ENCODE results near the gene SNX9. TPM values are rescaled to one million over a fixed set of nuclear protein-coding genes. Genes with fewer than 3 reads are reported as not detected.

SNX9 gene
- total RNA-seq, 1 experiment from 2014 or later, result 31.3 TPM

GRCh38 chr6:157877149-157877548 is 54.1 kb downstream of the SNX9 start:
- no peaks in the 10 kb centered on the region for H3K79me2 ChIP-seq (ENCODE audit: insufficient read depth, low read length)
- WGBS (ENCODE audit: extremely low coverage, insufficient read length, low lambda C conversion rate), result 100% methylated on average over 2 of the region's 4 CpGs
- no peak overlapping the region for H3K18ac ChIP-seq (ENCODE audit: insufficient read length, low read depth, low read length)
- H4K8ac ChIP-seq (replicated peaks; ENCODE audit: insufficient read length, low read depth, low read length), result no peak overlapping the region
- H3K79me1 ChIP-seq (ENCODE audit: insufficient read depth, low read depth, low read length, poor library complexity, severe bottlenecking), result peaks cover 2% of the 10 kb centered on the region
- H3K23me2 ChIP-seq (ENCODE audit: insufficient read length, low read depth, low read length, poor library complexity, severe bottlenecking), result no peaks in the 10 kb centered on the region
- DNase-seq, result no peak
- Mint-ChIP-seq H3K9me3 (no peaks in the 10 kb centered on the region), H3K27ac (no peak overlapping the region), H3K36me3 (ENCODE audit: insufficient read depth in 1 of 3, low read depth in 3 of 3) (peaks cover 22 to 54% (median 34%) of the 10 kb centered on the region in 3 experiments; a peak in 6 of 7 replicates), H3K4me3 (no peak overlapping the region), H3K27me3 (ENCODE audit: low read depth) (no peaks in the 10 kb centered on the region), H3K4me1 (peaks cover 34 to 42% of the 10 kb centered on the region in 2 experiments)
- no peak overlapping the region for H3T11ph ChIP-seq (ENCODE audit: low read length)
- H4K5ac ChIP-seq (ENCODE audit: insufficient read length, low read depth, low read length), result no peak overlapping the region
- H2BK15ac ChIP-seq (ENCODE audit: low read depth, low read length), result no peak overlapping the region
- H3K4me2 ChIP-seq (ENCODE audit: insufficient read depth, insufficient read length, low read length), result no peak overlapping the region
- no peaks in the 10 kb centered on the region for H4K20me1 ChIP-seq (ENCODE audit: control insufficient read depth, insufficient read depth, insufficient read length)
- no peak overlapping the region for H4K91ac ChIP-seq (ENCODE audit: insufficient read length, low read depth, low read length)
- H2BK5ac ChIP-seq (ENCODE audit: insufficient read length, low read length), result no peak overlapping the region
- no peak for TF ChIP-seq CTCF (conservative IDR thresholded peaks at IDR 0.05)
- no peaks in the 10 kb centered on the region for H3K27me3 ChIP-seq (ENCODE audit: insufficient read depth, low read length)
- no peak overlapping the region for H3K14ac ChIP-seq (ENCODE audit: insufficient read depth, low read length)
- no peak overlapping the region for H2BK20ac ChIP-seq (ENCODE audit: low read depth, low read length, poor library complexity, severe bottlenecking)
- no peak overlapping the region for H3K27ac ChIP-seq (ENCODE audit: insufficient read length, low read depth, low read length)
- H2BK120ac ChIP-seq (ENCODE audit: low read depth, low read length, poor library complexity, severe bottlenecking), result no peak overlapping the region
- no peak overlapping the region for H2BK12ac ChIP-seq (ENCODE audit: insufficient read length, low read depth, low read length)
- no peak overlapping the region for H3K23ac ChIP-seq (ENCODE audit: insufficient read length, low read depth, low read length)
- no peak overlapping the region for H3K56ac ChIP-seq (ENCODE audit: insufficient read length, low read depth, low read length)
- no peaks in the 10 kb centered on the region for H3K9me3 ChIP-seq (ENCODE audit: control insufficient read depth, low read depth, low read length)
- H2AFZ ChIP-seq (ENCODE audit: low read length), result no peak overlapping the region
- H2AK5ac ChIP-seq (ENCODE audit: insufficient read length, low read length), result no peak overlapping the region
- no peak overlapping the region for H3K9ac ChIP-seq (ENCODE audit: extremely low read depth, insufficient read length, low read length)
- H3K4ac ChIP-seq (ENCODE audit: low read depth, low read length), result no peak overlapping the region
- H3K4me1 ChIP-seq (ENCODE audit: insufficient read depth, low read length), result no peaks in the 10 kb centered on the region; the same call in 1 of the 2 replicates

Data from H9 (cell line).